GM12878 (cell line): ENCODE results near the gene ZNF385A. TPM values are rescaled to one million over a fixed set of nuclear protein-coding genes. Genes with fewer than 3 reads are reported as not detected.
A peak's percentile ranks its signal among the peaks of the same experiment; 100 is the strongest.

Experiments used
- ATAC-seq: fragments of 200-7000 bp; cut with Tn5 transposase; 3 replicates; pipeline ENCODE4 v1.9.1; 2020; ENCODE audit warnings: mild to moderate bottlenecking, moderate library complexity
- BruUV-seq: library from RNA; stranded (reverse); fragments of 400-500 nt; replicated peaks from 2 replicates; lab custom pipeline; 2021; lab: Mats Ljungman, UMichigan
- CTCF ChIA-PET: fragments of 300-600 bp; sonication (Branson Sonifier 250); formaldehyde crosslinking; extraction: SDS; loops from one replicate; lab custom pipeline; 2021; ENCODE audit warnings: inconsistent platforms; lab: Yijun Ruan, JAX
- POLR2A ChIA-PET: fragments of 350-600 bp; formaldehyde crosslinking; extraction: SDS; loops from one replicate; lab custom pipeline; 2021; ENCODE audit warnings: inconsistent platforms; lab: Charles Lee
- RAD21 ChIA-PET: fragments of 300-600 bp; sonication (Branson Sonifier 250); formaldehyde crosslinking; loops from one replicate; lab custom pipeline; 2023; ENCODE audit warnings: antibody characterized with exemption; ENCODE audit not compliant: unreplicated experiment; lab: Charles Lee
- SMC1A ChIA-PET: fragments of 300-600 bp; sonication (Branson Sonifier 250); formaldehyde crosslinking; loops from one replicate; lab custom pipeline; 2023; ENCODE audit not compliant: unreplicated experiment, uncharacterized antibody; lab: Charles Lee
- DNase-seq: peaks from one replicate; pipeline ENCODE4 v3.0.0-alpha.2; 2011; ENCODE audit warnings: low read depth, low spot score
- FAIRE-seq: peaks from 3 replicates; lab custom pipeline; 2011; peaks lifted over from hg19 to GRCh38; lab: Jason Lieb, UNC
- H2AFZ ChIP-seq: 2 replicates; pipeline ENCODE4 v1.6.0; 2011; ENCODE audit warnings: low read depth, low read length, control low read depth; ENCODE audit not compliant: control insufficient read depth
- H3K27ac ChIP-seq: 2 replicates; pipeline ENCODE4 v1.5.1; 2011; ENCODE audit warnings: control low read depth; ENCODE audit not compliant: control insufficient read depth, insufficient read depth
- H3K27me3 ChIP-seq, 2 experiments: replicated peaks in 1 of 2; 2 replicates each; pipeline versions ENCODE4 v1.6.0 to v1.6.1; 2011; ENCODE audit warnings: low read length in 1 of 2; ENCODE audit not compliant: control insufficient read depth in 2 of 2, insufficient read depth in 2 of 2
- H3K36me3 ChIP-seq, 2 experiments: 2 replicates each; pipeline ENCODE4 v1.5.1; 2011; ENCODE audit warnings: low read length in 1 of 2; ENCODE audit not compliant: control insufficient read depth in 2 of 2, insufficient read depth in 2 of 2
- H3K4me1 ChIP-seq: 2 replicates; pipeline ENCODE4 v1.6.1; 2011; ENCODE audit warnings: mild to moderate bottlenecking, low read length, moderate library complexity, mixed read lengths; ENCODE audit not compliant: control insufficient read depth, insufficient read depth
- H3K4me2 ChIP-seq: 2 replicates; pipeline ENCODE4 v1.6.0; 2011; ENCODE audit warnings: control low read depth; ENCODE audit not compliant: control insufficient read depth, insufficient read depth
- H3K4me3 ChIP-seq: fragments of 200-600 bp; sonication (generic); 2 replicates; pipeline ENCODE4 v1.5.1; 2016
- H3K79me2 ChIP-seq: 2 replicates; pipeline ENCODE4 v1.6.0; 2011; ENCODE audit warnings: low read length; ENCODE audit not compliant: control insufficient read depth, insufficient read depth
- H3K9ac ChIP-seq: 2 replicates; pipeline ENCODE4 v1.8.0; 2011; ENCODE audit warnings: low read length, control low read depth, mixed read lengths; ENCODE audit not compliant: control insufficient read depth, insufficient read depth
- H3K9me3 ChIP-seq: replicated peaks from 3 replicates; pipeline ENCODE4 v1.5.1; 2011; ENCODE audit warnings: mild to moderate bottlenecking, low read length; ENCODE audit not compliant: control insufficient read depth, insufficient read depth
- H4K20me1 ChIP-seq: 2 replicates; pipeline ENCODE4 v1.6.0; 2011; ENCODE audit not compliant: control insufficient read depth, insufficient read depth
- BHLHE40 ChIP-seq, 2 experiments: fragments of 450-650 bp in 1 of 2; IDR thresholded peaks; 2 replicates each; pipeline ENCODE4 v1.6.1; 2011 to 2017; ENCODE audit warnings: low read depth in 2 of 2, borderline replicate concordance in 1 of 2, improper control_type of control experiment in 1 of 2, low read length in 1 of 2, mild to moderate bottlenecking in 1 of 2
- EED ChIP-seq: sonication (generic); IDR thresholded peaks from 2 replicates; pipeline ENCODE4 v1.6.1; 2016; ENCODE audit warnings: antibody characterized with exemption, low read depth
- LARP7 ChIP-seq: fragments of 450-650 bp; IDR thresholded peaks from 2 replicates; pipeline ENCODE4 v1.6.1; 2017; ENCODE audit warnings: mild to moderate bottlenecking
- NR2F1 ChIP-seq: fragments of 450-650 bp; conservative IDR thresholded peaks from 2 replicates; pipeline ENCODE4 v1.6.1; 2017; ENCODE audit warnings: mild to moderate bottlenecking
- RAD51 ChIP-seq: fragments of 450-650 bp; IDR thresholded peaks from 2 replicates; pipeline ENCODE4 v1.6.1; 2016; ENCODE audit warnings: moderate library complexity, mild to moderate bottlenecking, inconsistent platforms
- SRF ChIP-seq, 2 experiments: IDR thresholded peaks; 2 replicates each; pipeline ENCODE4 v1.6.1; 2011; ENCODE audit warnings: low read depth in 2 of 2, low read length in 2 of 2, mild to moderate bottlenecking in 1 of 2, moderate library complexity in 1 of 2
- TAF1 ChIP-seq: IDR thresholded peaks from 2 replicates; pipeline ENCODE4 v1.6.1; 2011; ENCODE audit warnings: mild to moderate bottlenecking, low read depth, low read length, borderline replicate concordance
- ZNF384 ChIP-seq: IDR thresholded peaks from 2 replicates; pipeline ENCODE4 v1.6.1; 2012; ENCODE audit warnings: low read depth, mild to moderate bottlenecking, low read length, improper control_type of control experiment, borderline replicate concordance
- ZSCAN29 ChIP-seq: fragments of 450-650 bp; IDR thresholded peaks from 2 replicates; pipeline ENCODE4 v1.6.1; 2017; ENCODE audit warnings: mild to moderate bottlenecking, moderate library complexity
- WGBS: methylation state at CpG from one replicate; pipeline ENCODE4 v1.1.6; 2016; ENCODE audit warnings: low lambda C conversion rate; ENCODE audit not compliant: insufficient replicate concordance, insufficient coverage; ENCODE audit errors: missing lambda C conversion rate; 5-methylcytosine and 5-hydroxymethylcytosine counted together
- in situ Hi-C: fragments of 300-500 bp; cut with MboI; formaldehyde crosslinking; loops from 9 replicates; pipeline ENCODE4 v1.14.3; 2018; ENCODE audit warnings: mixed read lengths
- intact Hi-C: fragments of 100-400 bp; cut with micrococcal nuclease; formaldehyde crosslinking; loops from one replicate; pipeline ENCODE4 v1.14.2; 2022; ENCODE audit not compliant: unreplicated experiment
- polyA plus RNA-seq, 11 experiments: library from polyadenylated mRNA; depleted of rRNA in 4 of 11; unstranded in 6 of 11; stranded (reverse) in 5 of 11; fragments of >200 nt; fragmentation: Nextera tagmentation in 4 of 11; fragmentation: Illumina TruSeq in 1 of 11; extraction: Ambion mirVana in 4 of 11; extraction: Trizol in 1 of 11; gene quantifications; 1 replicate in 1 of 11; 2 replicates in 10 of 11; pipeline versions ENCODE4 v1.2.1 to v1.2.3, GENCODE V29; 2011 to 2016; ENCODE audit warnings: inconsistent platforms in 2 of 11, missing spikeins in 2 of 11, low read depth in 1 of 11
- total RNA-seq, 4 experiments: library from RNA; depleted of rRNA in 3 of 4; stranded (reverse); fragments of >200 nt in 3 of 4; fragmentation: Illumina TruSeq in 1 of 4; extraction: Trizol in 1 of 4; gene quantifications; 2 replicates each; pipeline versions ENCODE4 v1.2.1 to v1.2.3, GENCODE V29; 2013 to 2021
- TF ChIP-seq, protein P1 (sequence below): IDR thresholded peaks from 2 replicates; pipeline ENCODE4 v1.6.1; 2012; ENCODE audit warnings: low read depth, low read length, improper control_type of control experiment
- TF ChIP-seq, protein P2 (sequence below): fragments of 450-650 bp; IDR thresholded peaks from 2 replicates; pipeline ENCODE4 v1.6.1; 2017; ENCODE audit warnings: low read depth, mild to moderate bottlenecking, moderate library complexity
- TF ChIP-seq, protein P3 (sequence below): fragments of 450-650 bp; formaldehyde crosslinking; IDR thresholded peaks from 2 replicates; pipeline ENCODE4 v1.5.0; 2022; ENCODE audit warnings: mild to moderate bottlenecking, missing genetic modification characterization

ZNF385A gene
- total and polyA plus RNA-seq, 10 of the 15 experiments (the other 5 are each of a cell fraction or from before 2014, with no cell fraction given): 0.26 to 26.1 (median 4.9) TPM

DNA sequence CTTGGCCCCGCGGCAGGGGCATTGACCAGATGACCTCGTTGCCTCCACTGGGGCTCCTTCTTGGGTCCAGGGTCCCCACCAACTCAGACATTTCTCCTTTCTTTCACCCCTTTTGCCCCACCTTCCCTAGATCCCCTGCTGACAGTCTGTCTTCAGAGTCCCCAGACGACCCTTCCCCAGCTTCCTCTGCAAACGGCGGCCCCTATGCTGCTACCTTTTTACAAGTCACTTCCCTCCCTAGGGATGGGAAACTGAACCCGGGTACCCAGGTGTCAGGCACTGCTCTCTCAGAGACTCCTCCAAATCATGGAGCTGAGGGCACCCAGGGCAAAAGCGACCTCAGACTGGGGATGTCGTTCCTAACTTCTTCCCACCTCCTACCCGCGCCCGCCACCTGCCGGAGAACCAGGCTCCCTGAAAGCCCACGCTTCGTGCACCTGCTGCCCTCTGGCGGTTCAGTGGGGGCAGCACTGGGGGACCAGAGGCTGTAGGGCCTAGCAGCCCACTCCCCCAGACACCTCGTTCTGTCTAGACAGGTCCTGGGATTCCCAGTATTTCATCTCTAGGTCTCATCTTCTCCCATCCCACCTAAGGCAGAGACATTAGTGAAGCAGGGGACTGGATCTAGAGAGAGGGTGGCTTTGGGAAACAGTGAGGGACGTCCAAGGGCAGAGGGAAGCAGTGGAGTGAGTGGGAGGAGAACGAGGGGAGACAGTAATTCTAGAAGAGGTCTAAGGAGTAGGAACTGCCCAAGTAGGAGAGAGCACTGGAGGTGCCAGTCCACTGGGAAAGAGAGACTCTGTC, 4.9 kb downstream of the ZNF385A start (continued):
- TF ChIP-seq BHLHE40 (IDR thresholded peaks at IDR 0.05; ENCODE audit: borderline replicate concordance in 1 of 2, low read depth in 2 of 2, low read length in 1 of 2) (peak; percentile 28 to 57; a peak in 2 of 4 replicates), TAF1 (no peak), RAD51 (no peak)
- TF ChIP-seq, protein P1, sequence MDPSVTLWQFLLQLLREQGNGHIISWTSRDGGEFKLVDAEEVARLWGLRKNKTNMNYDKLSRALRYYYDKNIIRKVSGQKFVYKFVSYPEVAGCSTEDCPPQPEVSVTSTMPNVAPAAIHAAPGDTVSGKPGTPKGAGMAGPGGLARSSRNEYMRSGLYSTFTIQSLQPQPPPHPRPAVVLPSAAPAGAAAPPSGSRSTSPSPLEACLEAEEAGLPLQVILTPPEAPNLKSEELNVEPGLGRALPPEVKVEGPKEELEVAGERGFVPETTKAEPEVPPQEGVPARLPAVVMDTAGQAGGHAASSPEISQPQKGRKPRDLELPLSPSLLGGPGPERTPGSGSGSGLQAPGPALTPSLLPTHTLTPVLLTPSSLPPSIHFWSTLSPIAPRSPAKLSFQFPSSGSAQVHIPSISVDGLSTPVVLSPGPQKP: 0 out of 2 replicates have a peak, but pooled peaks have one; percentile 27
- TF ChIP-seq, protein P2, sequence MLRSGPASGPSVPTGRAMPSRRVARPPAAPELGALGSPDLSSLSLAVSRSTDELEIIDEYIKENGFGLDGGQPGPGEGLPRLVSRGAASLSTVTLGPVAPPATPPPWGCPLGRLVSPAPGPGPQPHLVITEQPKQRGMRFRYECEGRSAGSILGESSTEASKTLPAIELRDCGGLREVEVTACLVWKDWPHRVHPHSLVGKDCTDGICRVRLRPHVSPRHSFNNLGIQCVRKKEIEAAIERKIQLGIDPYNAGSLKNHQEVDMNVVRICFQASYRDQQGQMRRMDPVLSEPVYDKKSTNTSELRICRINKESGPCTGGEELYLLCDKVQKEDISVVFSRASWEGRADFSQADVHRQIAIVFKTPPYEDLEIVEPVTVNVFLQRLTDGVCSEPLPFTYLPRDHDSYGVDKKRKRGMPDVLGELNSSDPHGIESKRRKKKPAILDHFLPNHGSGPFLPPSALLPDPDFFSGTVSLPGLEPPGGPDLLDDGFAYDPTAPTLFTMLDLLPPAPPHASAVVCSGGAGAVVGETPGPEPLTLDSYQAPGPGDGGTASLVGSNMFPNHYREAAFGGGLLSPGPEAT: no peak
- TF ChIP-seq, all 136 proteins: peak for 24

- RAD21 ChIA-PET: interaction anchor here (0.7 to 2.5 kb wide), 7 partner anchors 10 to 160 kb away, joined by 3 to 16 read pairs (median 4); no protein-coding TSS in a partner anchor
- no peak overlapping the region for H3K4me3 ChIP-seq
- H3K9me3 ChIP-seq: no peaks in the 10 kb centered on the region
- POLR2A ChIA-PET: interaction anchor here (0.5 kb wide), 2 partner anchors 124 to 189 kb away, joined by 3 to 4 read pairs; no protein-coding TSS in a partner anchor
- no peak overlapping the region for H3K27ac ChIP-seq
- CTCF ChIA-PET: interaction anchor here (0.7 to 6.4 kb wide), 37 partner anchors 8 to 387 kb away, joined by 3 to 66 read pairs (median 7); partner anchors contain the start of genes CBX5 and COPZ1
- WGBS: 28% methylated on average over 8 of the region's 49 CpGs
- ATAC-seq (no peak), DNase-seq (no peak), FAIRE-seq (no peak)
- H3K9ac ChIP-seq: no peak overlapping the region
- SMC1A ChIA-PET: interaction anchor here (0.9 to 4.1 kb wide), 8 partner anchors 11 to 167 kb away, joined by 3 to 17 read pairs (median 6); partner anchors contain the start of gene ITGA5
- BruUV-seq: no TSS peak
- H3K79me2 ChIP-seq: no peaks in the 10 kb centered on the region
- H4K20me1 ChIP-seq: no peaks in the 10 kb centered on the region
- H2AFZ ChIP-seq: no peak overlapping the region
- in situ Hi-C loops: no loop called here
- no peaks in the 10 kb centered on the region; the same call in 1 of the 2 replicates for H3K4me1 ChIP-seq
- no peak overlapping the region for H3K4me2 ChIP-seq
- intact Hi-C loops: loop anchor here (10.0 kb wide), 1 partner anchor 374 kb away; the partner anchor contains the start of genes HOXC8 and HOXC9
- no peaks in the 10 kb centered on the region for H3K27me3 ChIP-seq
- H3K36me3 ChIP-seq: no peaks in the 10 kb centered on the region
- TF ChIP-seq EED (no peak), ZSCAN29 (no peak), SRF (IDR thresholded peaks at IDR 0.05; ENCODE audit: low read depth in 2 of 2, low read length in 2 of 2) (no peak), ZNF384 (no peak), NR2F1 (no peak), LARP7 (no peak)
- TF ChIP-seq, protein P3, sequence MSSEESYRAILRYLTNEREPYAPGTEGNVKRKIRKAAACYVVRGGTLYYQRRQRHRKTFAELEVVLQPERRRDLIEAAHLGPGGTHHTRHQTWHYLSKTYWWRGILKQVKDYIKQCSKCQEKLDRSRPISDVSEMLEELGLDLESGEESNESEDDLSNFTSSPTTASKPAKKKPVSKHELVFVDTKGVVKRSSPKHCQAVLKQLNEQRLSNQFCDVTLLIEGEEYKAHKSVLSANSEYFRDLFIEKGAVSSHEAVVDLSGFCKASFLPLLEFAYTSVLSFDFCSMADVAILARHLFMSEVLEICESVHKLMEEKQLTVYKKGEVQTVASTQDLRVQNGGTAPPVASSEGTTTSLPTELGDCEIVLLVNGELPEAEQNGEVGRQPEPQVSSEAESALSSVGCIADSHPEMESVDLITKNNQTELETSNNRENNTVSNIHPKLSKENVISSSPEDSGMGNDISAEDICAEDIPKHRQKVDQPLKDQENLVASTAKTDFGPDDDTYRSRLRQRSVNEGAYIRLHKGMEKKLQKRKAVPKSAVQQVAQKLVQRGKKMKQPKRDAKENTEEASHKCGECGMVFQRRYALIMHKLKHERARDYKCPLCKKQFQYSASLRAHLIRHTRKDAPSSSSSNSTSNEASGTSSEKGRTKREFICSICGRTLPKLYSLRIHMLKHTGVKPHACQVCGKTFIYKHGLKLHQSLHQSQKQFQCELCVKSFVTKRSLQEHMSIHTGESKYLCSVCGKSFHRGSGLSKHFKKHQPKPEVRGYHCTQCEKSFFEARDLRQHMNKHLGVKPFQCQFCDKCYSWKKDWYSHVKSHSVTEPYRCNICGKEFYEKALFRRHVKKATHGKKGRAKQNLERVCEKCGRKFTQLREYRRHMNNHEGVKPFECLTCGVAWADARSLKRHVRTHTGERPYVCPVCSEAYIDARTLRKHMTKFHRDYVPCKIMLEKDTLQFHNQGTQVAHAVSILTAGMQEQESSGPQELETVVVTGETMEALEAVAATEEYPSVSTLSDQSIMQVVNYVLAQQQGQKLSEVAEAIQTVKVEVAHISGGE (CRISPR knock-in tag): no peak
Measured at GRCh38 chr12:54378796-54379397, 5.6 kb downstream of the ZNF385A start.
